ENCODE measurements around the gene SAP30BP.

SAP30BP gene

DNA sequence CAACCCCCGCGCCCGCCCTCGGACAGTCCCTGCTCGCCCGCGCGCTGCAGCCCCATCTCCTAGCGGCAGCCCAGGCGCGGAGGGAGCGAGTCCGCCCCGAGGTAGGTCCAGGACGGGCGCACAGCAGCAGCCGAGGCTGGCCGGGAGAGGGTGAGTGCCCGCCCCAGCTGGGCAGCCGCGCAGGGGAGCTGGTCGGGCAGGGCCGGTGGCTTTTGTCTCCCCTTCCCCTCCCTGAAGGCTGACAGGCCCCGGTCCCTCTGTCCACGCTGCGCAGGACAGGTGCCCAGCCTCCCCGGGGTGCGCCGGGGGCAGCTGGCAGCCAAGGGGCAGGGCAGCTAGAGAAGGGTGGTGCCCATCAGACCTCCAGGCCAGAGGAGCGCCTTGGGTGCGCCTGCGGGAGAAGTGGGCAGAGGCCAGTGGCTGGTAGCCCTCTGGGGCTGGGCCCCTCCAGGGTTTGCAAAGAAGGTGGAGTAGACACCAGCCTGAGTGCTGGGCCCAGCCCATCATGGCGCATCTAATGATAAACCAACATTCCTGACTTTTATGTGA lies 54.4 kb downstream of the SAP30BP start:
- DNase-seq (ENCODE audit: low read depth), result no peak

DNA sequence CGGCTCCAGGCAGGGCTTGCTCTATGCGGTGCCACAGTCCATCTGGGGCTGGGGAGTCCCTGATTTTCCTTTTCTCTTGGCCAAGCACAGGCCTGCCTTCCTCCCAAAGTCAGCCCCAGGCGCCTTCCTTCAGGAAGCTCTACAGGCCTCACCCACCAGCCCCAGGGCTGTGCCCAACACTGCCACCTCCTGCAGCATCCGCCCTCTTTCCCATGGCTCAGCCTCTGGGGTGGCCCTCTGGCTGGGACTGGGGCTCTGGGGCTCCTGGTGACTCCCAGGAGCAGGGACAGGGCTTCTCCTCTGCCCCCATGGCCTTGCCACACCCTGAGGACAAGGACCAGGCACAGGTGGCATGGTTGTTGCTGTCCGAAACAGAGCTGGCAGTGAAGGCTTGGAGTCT lies 54.9 kb downstream of the SAP30BP start:
- DNase-seq (ENCODE audit: low read depth), result no peak

DNA sequence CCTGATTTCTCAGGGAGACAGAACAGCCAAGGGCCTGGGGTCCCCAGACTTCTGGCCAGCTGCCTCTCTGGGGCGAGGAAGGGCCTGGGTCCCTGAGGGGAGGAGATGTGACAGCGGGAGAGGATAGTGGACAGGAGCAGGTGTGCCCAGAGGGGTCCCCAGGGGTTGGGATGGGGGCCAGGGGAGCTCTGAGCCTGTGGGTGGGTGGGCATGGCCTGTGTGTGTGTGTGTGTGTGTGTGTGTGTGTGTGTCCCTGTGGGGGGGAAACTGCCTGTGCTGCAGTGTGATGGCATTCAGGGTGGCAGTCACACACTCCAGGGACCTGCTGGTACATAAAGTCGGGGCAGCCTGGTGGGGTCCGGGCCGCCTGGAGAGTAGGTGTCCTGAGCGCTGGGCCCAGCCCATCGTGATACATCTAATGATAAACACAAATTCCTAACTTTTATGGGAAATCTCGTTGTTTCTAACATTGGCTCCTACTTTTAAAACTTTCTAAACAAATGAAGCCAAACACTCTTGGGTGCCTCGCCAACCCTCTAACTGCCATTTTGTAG lies 55.5 kb downstream of the SAP30BP start:
- no peak for DNase-seq (ENCODE audit: low read depth)

DNA sequence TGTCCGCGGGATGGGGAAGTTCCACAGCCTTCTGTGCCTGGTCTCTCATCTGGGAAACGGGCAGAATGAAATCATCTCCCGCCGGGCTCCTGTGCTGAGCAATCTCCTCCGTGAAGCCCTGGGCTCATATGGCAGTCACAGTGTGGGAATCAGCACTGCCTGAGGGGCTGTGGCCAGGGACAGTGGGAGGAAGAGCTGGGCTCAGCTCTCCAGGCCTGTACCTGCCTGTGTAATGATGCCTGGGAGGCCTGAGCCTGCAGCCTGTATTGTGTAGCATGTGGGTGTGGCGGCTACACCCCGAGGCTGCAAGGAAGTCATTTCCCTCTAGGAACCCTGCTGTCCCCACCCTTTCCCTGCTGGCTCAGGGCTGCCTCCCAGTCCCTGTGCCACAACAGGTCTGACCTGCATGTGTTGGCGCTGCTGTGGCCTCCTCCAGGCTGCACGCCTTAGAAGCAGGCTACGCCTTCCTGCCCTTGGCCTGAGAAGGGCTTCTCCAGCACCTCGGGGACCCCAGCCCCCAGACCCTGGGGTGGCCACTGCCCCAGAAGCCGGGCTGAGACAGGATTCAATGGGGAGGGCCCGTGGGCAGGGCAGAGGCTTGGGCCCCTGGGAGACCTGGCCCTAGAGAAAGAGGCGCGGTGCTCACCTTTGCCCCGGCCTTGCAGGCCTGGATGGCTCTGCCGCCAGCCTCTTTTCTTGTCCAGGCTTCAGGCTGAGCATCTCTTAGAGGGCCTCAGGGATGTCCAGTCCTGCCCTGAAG lies 56.2 kb downstream of the SAP30BP start:
- DNase-seq (ENCODE audit: low read depth), result no peak

DNA sequence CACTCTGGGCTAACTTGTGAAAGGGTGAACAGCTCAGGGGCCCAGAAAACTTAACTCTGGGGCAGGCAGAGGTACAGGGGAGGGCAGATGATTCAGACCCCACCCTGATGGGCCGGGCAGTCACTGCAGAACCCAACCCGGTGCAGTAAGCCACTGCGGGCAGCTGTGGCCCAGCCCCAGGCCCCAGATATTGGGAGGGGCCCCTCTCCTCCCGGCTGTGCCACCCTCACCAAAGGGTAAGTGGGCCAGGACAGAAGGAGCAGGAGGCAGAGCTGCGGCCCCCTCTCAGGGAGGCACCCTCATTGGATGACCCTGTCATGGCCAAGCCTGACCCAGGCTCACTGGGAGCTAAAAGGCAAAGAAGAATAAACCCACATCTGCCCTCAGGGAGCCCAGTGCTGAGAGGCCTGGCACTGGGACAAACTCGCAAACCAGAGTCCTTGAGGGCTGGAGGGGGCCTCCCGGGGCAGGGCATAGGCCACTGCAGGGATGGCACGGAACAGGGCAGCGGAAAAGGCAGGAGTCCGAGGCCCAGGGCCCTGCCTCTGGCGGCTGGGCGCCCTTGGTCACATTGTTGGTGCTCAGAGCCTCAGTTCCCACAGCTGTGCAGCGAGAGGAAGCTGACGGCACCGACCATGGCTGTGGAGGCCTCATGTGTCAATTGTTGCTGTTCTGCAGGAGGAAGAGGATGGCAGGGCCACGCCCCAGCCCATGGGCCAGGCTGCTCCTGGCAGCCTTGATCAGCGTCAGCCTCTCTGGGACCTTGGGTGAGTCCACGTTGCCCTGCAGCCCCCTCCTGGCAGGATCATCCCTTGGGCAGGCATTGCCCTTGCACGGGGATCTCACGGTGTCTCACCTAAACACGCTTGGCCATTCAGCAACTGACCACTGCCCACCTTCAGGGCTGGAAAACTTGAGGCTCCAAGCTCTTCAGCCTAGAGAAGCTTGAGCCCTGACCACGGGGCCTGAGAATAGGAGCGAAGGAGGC lies 57.2 kb downstream of the SAP30BP start:
- no peak for DNase-seq (ENCODE audit: low read depth)

DNA sequence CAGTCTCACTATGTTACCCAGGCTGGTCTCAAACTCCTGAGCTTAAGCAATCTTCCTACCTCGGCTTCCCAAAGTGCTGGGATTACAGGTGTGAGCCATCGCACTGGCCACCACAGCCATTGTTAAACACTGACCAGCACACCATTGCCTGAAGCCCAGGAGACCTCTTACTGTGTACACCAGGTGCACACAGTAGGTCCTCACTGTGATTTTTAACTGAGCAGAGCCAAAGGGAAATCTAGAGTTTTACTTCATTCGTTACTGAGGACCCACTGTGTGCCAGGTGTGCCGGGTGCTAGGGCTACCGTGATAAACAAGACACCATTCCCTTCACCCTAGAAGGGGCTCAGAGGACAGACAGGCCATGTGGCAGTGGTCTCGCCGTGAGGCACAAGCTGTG lies 58.4 kb downstream of the SAP30BP start:
- DNase-seq (ENCODE audit: low read depth), result no peak

DNA sequence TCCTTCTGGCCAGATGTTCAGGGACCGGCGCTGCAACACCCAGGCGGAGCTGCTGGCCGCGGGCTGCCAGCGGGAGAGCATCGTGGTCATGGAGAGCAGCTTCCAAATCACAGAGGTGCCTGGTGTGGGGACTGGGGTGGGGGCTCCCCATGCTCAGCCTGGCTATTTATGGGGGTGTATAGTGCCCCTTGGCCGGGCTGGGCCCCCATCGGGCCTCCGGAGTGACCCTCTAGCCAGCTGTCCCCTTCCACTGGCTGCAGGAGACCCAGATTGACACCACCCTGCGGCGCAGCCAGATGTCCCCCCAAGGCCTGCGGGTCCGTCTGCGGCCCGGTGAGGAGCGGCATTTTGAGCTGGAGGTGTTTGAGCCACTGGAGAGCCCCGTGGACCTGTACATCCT lies 60.3 kb downstream of the SAP30BP start:
- DNase-seq (ENCODE audit: low read depth), result no peak

DNA sequence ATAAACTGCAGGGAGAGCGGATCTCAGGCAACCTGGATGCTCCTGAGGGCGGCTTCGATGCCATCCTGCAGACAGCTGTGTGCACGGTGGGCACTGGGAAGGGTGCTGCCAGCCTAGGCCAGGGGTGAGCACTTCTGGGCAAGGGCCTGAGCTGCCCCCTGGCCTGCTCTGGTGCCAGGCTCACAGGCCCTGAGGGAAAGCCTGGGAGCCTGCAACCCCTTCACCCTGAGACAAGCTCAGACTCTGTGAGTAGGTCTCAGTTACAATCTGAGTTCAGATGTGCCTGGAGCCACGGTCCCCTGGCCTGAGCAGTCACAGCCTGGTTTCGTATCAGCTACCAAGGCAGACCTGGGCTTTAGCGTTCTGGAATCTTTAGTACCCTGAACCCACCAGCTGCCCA lies 62.2 kb downstream of the SAP30BP start:
- DNase-seq (ENCODE audit: low read depth), result no peak

DNA sequence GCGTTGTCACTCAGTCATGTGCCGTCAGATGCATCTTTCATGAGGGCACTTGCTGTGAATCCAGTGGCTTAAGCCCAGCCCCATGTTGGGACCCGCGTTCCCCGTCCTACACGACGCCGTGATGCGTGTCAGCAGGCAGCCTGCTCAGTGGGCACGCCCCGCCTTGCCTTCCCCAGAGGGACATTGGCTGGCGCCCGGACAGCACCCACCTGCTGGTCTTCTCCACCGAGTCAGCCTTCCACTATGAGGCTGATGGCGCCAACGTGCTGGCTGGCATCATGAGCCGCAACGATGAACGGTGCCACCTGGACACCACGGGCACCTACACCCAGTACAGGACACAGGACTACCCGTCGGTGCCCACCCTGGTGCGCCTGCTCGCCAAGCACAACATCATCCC lies 62.9 kb downstream of the SAP30BP start:
- no peak for DNase-seq (ENCODE audit: low read depth)

DNA sequence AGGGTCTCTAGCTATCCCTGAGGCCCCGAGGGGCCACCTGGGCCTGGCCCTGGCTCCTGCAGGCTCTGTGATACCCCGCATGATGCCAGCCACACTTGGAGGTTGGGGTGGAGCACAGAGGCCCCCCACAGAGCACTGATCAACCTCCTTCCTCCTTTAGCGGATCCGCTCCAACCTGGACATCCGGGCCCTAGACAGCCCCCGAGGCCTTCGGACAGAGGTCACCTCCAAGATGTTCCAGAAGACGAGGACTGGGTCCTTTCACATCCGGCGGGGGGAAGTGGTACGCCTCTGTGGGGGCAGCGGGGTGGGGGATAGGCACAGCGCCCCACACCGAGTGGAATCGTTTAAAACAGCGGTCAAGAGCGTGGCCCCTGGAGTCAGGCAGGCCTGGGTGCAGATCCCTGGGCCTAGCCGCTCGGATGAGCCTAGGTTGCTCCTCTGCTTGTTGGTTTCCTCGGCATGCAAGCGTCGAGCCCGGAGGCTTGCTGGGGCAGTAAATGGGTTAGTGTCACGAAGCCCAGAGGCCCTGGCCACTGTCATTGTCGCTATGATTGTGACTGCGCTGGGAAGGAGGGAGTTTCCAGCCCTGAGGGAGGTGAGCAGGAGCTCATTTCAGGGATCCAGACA lies 64.1 kb downstream of the SAP30BP start:
- DNase-seq (ENCODE audit: low read depth), result no peak

DNA sequence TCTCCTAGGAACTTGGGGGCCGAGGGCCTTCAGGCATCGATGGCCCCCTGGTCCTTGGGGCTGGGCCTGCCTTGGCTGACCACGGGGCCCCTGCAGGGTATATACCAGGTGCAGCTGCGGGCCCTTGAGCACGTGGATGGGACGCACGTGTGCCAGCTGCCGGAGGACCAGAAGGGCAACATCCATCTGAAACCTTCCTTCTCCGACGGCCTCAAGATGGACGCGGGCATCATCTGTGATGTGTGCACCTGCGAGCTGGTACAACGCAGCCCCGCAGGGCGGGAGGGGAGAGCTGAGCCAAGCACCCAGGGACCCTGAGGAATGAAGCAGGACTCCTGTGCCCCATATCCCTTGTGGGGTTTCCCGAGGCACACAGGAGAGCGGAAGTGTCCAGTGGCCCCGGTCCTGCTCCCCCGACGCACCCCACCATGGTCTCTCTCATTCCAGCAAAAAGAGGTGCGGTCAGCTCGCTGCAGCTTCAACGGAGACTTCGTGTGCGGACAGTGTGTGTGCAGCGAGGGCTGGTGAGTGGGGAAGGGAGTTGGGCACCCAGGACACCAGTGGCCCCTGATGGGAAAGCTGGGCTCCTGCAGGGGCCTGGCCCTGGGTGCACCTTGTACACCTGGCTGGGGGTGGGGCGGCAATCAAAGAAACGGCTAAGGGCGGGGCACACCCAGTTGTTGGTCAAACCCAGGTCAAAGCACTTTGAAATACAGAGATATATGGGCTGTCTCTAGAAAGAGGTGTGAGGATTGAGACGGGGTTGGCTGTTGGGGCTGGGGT lies 64.8 kb downstream of the SAP30BP start:
- DNase-seq (ENCODE audit: low read depth), result no peak

DNA sequence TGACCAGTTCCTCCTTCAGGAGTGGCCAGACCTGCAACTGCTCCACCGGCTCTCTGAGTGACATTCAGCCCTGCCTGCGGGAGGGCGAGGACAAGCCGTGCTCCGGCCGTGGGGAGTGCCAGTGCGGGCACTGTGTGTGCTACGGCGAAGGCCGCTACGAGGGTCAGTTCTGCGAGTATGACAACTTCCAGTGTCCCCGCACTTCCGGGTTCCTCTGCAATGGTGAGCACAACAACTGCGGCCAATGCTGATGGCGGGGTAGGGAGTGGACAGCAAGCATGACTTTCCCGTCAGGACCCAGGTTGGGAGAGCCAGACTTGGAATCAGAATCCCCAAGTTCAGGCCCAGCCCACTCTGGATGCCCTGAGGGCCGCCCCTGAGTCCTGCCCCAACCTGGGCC lies 66.3 kb downstream of the SAP30BP start:
- no peak for DNase-seq (ENCODE audit: low read depth)

DNA sequence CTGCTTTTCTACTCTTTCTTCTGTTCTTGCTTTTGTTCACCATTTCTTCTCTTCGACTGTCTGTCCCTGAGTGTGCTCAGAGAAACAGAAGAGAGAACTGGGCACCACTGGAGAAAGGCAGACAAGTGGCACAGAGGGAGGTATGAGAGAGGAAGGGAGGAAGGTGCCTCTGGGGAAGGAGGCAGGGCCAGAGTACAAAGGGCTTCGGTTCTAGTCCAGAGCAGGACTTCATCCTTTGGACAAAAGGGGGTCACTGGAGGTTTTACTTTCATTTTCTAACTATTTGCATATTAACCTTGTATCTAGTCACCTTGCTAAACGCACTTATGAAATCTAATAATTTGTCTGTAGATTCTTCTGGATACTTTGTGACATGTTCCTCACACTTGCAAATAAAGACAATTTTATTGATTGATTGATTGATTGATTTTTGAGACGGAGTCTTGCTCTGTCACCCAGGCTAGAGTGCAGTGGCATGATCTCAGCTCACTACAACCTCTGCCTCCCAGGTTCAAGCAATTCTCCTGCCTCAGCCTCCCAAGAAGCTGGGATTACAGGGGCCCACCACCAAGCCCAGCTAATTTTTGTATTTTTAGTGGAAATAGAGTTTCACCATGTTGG lies 67.6 kb downstream of the SAP30BP start:
- no peak for DNase-seq (ENCODE audit: low read depth)

DNA sequence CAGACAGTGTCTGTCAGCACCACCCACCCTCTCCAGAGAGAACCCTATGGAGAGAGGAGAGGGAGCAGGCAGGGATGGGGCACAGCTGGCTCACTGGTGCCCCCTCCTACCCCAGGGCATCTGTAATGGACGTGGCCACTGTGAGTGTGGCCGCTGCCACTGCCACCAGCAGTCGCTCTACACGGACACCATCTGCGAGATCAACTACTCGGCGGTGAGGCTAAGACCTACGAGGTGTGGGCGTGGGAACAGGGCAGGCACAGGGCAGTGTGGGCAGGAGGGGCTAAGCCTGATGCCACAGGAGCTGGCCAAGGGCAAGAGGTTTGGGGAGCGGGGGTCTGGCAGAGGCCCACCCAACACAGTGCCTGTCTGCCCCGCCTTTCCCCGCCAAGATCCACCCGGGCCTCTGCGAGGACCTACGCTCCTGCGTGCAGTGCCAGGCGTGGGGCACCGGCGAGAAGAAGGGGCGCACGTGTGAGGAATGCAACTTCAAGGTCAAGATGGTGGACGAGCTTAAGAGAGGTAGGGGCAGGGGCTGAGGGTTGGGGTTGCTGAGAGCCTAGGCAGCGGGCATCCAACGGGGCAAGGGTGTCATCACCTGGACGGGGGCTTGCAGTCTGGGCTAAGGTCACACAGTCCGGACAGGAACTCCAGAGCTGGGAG lies 69.2 kb downstream of the SAP30BP start:
- DNase-seq (ENCODE audit: low read depth), result no peak

DNA sequence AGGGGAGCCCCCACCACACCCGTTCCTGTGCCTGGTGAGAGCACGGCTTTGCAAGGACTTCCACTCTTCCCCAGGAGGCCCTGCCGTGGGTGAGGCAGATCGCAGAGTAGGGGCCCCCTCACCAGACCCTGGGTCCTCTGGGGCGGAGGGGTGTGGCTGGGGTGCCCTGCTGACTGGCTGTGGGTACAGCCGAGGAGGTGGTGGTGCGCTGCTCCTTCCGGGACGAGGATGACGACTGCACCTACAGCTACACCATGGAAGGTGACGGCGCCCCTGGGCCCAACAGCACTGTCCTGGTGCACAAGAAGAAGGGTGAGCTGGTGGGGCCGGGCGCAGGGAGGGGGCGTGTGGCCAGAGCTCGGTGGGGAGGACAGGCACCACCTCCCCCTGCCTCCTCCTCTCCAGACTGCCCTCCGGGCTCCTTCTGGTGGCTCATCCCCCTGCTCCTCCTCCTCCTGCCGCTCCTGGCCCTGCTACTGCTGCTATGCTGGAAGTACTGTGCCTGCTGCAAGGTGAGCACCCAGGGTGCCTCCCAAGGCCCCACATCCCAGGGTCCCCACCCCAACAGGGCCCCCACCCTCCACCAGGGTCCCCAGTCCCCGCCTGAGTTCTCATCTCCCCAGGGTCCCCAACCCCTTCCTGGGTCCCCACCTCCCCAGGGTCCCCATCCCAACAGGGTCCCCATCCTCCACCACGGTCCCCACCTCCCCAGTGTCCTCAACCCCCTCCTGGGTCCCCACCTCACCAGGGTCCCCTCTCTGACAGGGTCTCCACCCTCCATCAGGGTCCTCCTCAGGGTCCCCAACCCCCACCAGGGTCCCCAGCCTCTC lies 70.2 kb downstream of the SAP30BP start:
- DNase-seq (ENCODE audit: low read depth), result no peak

DNA sequence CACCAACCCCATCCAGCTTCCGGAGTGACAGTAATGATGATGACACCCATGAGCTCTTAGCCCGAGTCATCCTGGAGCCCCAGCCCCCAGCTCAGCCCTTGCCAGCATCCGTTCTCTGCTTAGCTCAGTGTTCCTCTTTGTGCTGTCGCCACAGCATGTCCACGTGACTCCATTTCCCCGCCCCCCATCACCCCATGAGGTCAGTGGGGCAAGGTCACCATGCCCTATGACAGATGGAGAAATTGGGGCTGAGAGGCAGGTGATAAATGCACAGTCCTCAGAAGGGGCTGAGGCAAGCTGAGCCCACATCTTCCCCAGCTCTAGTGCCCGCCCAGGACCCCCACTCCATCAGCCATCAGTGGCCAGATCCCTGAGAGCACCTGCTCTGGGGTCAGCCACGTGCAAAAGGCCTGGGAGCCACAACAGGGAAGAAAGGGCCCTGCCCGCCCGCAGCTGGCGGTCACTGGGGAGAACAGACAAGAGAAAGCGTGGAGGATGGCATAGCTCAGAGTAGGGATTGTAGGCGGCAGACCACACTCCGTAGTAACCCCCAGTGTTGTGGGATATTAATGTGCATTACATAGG lies 71.2 kb downstream of the SAP30BP start:
- no peak for DNase-seq (ENCODE audit: low read depth)

DNA sequence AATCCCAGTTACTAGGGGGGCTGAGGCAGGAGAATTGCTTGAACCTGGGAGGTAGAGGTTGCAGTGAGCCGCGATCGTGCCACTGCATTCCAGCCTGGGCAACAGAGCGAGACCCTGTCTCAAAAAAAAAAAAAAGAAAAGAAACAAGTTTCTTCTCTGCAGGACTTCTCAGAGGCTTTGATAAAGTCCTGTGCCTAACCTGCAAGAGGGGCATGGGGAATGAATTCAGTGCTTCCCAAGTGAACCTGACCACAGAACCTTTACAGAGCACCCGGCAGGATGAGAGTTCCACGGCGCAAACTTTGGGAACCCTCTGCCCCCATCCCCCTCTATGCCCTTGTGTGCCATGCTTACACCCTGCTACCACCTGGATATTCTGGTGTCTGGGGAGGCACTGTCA lies 72.0 kb downstream of the SAP30BP start:
- no peak for DNase-seq (ENCODE audit: low read depth)

DNA sequence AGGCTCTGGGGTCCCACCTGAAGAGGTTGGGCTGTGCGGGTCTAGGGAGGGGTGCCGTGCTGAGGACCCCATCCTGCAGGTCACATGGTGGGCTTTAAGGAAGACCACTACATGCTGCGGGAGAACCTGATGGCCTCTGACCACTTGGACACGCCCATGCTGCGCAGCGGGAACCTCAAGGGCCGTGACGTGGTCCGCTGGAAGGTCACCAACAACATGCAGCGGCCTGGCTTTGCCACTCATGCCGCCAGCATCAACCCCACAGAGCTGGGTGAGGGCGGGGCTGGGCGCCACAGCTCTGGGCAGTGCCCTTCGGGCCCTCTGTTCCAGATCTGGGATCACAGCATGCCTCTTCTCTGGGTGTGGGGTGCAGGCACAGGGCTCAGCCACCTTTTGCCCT lies 72.7 kb downstream of the SAP30BP start:
- no peak for DNase-seq (ENCODE audit: low read depth)

DNA sequence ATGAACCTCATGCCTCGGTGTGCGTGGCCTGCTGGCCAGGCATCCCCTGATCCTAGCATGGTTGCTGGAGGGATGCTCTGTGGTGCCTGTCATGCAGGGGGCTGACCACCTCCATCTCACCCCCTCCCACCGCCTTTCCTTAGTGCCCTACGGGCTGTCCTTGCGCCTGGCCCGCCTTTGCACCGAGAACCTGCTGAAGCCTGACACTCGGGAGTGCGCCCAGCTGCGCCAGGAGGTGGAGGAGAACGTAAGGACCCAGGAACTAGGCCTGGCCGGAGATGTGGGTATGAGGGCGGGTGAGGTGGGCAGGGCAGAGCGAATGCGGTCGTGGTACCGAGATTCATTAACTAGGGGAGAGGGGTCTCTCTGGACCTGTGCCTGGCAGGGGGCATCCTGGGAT lies 73.1 kb downstream of the SAP30BP start:
- no peak for DNase-seq (ENCODE audit: low read depth)
